HG03066 (cell line): ENCODE data around the gene NR2C2.
"Not testable (repeated sequence)": the region's sequence is repeated elsewhere in the genome, so short reads cannot be mapped to it uniquely, and the experiment has no call there.

Experiments
- ATAC-seq: cut with Tn5 transposase; IDR thresholded peaks from one replicate; pipeline ENCODE4 v1.9.1; 2021; ENCODE audit warnings: low read depth; ENCODE audit not compliant: unreplicated experiment

NR2C2 gene

DNA sequence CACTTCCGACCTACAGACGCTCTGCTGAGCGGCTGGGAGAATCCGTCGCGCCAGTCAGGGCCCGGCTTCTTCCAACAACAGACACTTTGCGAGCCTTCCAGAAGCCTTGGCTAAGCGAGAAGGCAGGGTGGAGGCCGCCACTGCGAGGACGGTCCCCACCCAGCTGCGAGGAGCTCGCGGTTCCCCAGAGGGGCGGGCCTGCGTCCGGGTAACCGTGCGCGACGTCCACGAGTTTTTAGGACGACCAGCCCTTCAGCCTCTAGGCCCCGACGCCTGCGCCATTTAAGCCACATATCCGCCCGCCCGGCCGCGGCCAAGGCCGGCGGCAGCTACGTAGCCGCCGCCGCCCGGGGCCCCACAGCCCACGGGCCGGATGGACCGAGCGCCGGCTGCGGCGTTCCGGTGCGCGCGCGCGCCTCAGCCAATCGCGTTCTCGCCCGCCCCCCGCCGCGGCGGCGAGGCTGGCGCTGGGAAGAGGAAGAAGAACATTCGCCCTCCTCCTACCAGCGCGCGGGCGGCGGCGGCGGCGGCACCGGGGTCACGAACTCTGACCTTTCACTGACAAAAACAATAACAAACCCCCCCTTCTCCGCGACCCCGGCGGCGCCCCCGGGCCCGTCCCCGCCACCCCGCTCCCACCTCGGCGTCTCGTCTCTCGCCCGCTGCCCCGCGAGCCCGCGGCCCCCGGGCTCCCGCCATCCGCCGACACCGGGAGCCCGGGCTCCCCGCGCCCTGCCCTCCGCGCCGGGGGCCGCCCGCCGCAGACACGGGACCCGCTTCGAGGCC lies at the start of gene NR2C2:
TSS of gene NR2C2 (plus strand) at position 484 of the 786 bp plus-strand sequence. CDS start 56,332 bp downstream, outside the sequence.
- ATAC-seq: peak; percentile 43

- ATAC-seq: no peak
Observed at GRCh38 chr3:14898929-14899328, 48.5 kb upstream of the NR2C2 start.

DNA sequence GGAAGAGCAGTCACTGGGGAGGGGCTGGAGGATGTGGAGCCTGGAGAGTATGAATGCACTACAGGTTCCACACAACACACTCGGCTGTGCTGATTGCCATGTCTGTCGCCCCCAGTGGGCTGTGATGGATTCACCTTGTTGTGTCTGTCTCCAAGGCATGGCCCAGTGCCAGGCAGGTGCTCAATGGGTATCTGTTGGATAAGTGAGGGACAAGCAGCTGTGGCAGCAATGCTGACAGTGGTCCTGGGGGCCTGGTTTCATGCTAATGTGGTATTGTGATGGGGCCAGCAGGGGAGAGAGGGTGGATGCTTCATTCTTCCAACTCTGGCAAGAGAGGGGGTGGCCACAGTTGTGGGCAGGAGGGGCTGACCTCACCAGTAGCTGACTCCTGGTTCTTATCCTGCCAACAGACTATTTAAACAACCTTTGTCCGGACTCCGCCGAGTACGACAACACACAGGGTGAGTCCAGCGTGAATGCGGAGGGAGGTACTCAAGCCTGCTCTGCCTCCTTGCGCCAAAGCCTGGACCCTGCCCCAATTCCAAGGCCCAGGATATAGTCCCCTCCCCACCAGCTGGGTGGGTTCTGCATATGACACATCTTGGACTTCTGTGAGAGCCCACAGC lies 47.3 kb upstream of the NR2C2 start:
- no peak for ATAC-seq

GRCh38 chr3:14900881-14901873 lies 46.2 kb upstream of the NR2C2 start:
- no peak for ATAC-seq

DNA sequence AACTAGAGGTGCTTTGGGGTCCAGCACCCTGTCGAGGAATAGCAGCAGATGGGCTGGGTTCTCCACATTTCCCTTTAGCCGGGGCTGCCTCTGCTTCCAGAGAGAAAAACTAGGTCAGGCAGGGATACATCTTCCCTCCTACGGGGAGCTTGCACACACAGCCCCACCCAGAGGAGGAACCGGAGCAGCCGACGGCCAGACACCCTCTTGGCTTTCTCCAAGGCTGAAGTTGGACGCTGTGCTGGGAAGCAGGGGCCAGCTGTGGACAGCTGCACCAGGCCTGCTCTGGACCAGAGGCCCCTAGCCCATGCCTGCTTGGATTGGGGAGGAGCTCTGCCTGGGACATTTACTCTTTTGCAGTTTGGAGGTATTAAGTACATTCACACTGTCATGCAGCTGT lies 44.7 kb upstream of the NR2C2 start:
- no peak for ATAC-seq

- ATAC-seq: not testable (repeated sequence)
Observed at GRCh38 chr3:14903501-14903900, 43.9 kb upstream of the NR2C2 start.

GRCh38 chr3:14905055-14905657 lies 42.2 kb upstream of the NR2C2 start:
- ATAC-seq: no peak

DNA sequence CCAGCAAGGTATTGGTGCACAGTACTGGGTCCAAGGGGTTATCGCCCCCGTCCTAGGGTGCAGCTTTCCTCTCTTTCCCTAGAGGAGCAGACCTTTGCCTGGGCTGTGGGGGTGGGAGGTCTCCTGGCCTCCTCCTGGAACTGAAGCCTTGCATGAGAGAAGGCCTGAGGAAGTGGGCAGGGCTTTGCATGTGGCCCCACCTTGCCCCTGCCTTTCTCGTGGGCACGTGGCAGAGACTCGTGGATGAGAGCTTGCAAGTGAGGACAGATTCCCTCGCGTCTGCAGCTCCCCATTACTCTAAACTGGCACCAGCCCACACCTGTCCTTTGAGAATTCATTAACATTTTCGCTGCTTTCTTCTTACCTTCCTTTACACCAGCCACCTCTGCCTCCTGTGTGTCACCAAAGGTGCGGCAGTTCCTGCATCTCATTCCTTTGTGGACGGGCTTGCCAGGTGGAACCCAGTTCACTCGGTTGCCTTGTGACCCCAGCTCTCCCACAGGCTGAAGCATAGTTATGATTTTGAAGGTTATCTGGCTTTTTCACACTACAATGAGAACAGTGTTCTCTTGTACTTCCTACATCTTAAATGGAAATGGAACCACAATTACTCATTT lies 40.9 kb upstream of the NR2C2 start:
- ATAC-seq: no peak

DNA sequence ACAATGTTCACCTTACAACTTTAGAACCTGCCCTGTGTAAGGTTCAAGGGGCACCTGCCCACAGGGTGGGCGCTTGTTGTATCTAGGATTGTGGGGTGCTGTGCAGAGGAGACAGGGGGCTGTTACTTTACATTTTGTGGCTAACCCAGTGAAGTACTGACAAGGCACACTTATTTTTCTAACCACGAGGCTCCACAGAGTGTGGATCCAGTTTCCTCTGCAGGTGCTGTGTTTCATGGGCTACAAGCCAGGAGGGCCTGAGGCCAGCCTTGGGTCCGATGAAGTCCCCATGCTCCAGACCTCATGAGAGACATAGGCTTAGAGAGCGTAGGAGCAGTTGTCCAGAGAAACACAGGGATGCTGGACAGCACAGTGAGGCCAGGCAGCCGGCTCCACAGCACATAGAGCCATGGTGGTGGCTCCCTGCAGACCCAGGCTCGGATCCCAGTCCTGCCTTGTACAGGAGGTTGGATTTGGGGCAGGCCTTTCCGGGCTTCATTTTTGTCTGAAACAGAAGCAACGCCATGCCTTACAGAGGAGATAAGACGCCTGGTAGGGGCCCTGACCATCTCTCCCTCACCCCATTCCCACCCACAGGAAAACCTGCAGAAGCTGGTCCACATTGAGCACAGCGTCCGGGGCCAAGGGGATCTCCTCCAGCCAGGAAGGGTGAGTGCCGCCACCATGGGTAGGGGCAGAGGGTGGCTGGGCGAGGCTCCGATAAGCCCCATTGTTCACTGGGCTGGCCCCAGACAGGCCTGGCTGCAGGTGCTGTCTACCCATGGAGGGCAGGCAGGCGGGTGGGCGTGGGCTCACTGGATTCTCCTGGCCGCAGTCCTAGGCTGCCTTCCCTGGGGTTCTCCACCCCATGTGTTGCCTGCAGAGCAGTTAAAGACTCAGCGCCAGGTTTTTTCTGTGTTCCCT lies 40.1 kb upstream of the NR2C2 start:
- ATAC-seq: no peak

GRCh38 chr3:14909250-14909649 lies 38.1 kb upstream of the NR2C2 start:
- ATAC-seq: no peak

DNA sequence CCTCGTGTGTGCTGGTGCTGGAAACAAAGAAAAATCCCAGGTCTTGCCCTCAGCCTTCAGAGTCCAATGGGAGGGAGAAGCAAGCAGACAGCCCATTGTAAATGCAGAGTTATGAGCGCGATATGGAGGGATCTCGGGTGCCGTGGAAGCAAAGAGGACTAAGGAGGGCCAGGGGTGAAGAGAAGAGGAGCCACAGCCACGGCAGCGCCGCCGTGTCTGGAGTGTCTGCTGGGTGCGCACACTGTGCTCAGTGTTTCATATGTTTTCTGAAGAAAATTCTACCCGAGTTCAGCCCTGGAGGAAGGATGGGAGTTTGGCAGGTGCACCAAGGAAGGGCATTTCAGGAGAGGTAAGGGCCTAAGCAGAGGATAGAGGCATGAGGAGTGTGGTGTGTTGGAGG lies 35.7 kb upstream of the NR2C2 start:
- no peak for ATAC-seq

DNA sequence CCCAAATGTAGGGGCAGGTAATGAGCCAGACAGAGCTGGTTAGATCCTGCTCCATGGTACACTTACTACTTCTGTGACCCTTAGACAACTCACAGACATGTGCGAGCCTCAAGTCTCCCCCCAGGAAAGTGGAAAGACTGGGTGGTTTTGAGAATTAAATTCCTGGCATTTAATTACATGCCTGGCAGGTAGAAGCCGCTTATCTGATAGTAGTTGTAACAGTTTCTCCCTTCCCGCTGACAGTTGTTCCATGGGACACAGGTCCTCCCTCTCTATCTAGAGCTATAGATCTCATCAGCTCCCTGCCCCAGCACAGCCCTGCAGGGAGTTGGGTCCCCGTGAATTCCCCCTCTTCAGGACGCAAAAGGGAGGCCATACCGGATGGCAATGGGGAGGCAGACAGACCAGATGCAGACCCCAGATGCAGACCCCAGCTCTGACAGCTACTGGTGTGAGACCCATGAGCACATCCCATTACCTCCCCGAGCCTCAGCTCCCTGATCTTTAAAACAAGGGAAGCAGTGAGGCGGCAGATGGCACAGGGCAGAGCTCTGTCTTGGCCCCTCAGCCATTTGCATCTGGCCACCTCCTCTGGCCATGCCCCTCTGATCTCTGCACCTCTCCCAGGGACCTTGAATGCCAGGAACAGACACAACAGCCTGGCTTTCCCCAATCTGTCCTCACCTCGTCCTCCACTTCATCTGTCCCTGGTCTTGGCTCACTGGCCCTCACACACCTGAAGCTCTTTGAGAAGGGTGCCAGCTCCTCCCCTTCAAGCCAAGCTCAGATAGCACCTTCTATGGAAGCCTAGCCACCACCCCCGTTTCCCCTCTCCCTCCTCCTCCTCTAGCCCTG lies 34.1 kb upstream of the NR2C2 start:
- ATAC-seq: no peak

GRCh38 chr3:14913926-14914778 lies 33.2 kb upstream of the NR2C2 start:
- ATAC-seq: no peak

DNA sequence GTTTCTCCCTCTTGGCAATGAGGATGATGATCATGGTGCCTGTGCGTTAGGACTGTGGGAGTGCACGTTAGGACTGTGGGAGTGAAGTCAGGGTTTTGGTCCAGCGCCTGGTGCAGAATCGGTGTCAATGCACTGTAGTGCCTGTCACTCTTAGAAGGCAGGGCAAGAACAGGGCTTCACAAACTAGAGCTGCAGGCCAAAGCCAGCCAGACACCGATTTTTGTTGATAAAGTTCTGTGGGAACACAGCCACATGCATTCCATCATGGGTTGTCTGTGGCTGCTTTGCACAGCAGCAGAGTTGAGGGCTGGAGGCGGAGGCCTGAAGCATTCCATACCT lies 32.6 kb upstream of the NR2C2 start:
- ATAC-seq: no peak

GRCh38 chr3:14915636-14916222 lies 31.7 kb upstream of the NR2C2 start:
- no peak for ATAC-seq

DNA sequence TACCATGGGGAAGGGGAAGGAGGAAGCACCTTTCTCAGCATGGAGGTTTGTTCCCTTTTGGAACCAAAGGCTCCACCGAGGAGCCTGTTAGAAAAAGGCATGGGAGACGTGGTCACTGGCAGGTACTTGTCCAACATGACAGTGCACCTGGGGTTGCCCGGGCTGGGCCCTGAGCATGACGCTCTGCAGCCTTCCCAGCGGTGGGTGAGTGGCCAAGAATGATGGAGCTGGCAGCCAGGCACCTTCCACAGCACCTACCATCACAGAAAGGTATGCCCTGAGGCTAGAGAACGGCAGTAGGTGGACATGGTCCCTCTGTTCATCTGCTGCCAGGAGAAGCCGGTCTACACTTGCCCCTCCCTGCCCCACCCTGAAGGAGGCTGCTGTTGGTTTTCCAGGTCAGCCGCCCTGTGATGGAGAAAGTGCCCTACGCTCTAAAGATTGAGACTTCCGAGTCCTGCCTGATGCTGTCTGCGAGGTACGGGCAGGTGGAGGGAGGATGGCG lies 29.0 kb upstream of the NR2C2 start:
- no peak for ATAC-seq

DNA sequence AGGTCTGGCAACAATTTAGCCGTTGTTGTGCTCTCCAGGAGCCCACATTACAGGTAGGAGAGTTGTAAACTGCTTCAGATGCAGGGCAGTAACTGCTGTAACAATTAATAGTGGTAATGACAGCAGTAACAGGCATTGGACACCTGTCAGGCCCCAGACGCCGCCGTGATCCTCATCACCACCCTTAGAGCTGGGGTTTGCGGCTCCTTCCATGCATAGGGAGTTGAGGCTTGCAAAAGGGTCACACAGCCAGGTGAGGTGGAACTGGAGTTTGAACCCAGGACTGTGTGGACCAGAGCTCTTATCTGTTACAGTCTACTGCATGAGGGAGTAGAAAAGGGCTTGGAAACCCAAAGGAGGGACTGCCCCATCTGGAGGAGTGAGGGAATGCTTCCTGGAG lies 26.8 kb upstream of the NR2C2 start:
- ATAC-seq: no peak
